HCEC 1CT (cell line): ENCODE results near the gene IER3.
"Not testable (repeated sequence)": the region's sequence is repeated elsewhere in the genome, so short reads cannot be mapped to it uniquely, and the experiment has no call there.

ENCODE experiments used
- DNase-seq: peaks from one replicate; pipeline ENCODE4 v3.0.0-alpha.2; 2017

The IER3 gene

DNA sequence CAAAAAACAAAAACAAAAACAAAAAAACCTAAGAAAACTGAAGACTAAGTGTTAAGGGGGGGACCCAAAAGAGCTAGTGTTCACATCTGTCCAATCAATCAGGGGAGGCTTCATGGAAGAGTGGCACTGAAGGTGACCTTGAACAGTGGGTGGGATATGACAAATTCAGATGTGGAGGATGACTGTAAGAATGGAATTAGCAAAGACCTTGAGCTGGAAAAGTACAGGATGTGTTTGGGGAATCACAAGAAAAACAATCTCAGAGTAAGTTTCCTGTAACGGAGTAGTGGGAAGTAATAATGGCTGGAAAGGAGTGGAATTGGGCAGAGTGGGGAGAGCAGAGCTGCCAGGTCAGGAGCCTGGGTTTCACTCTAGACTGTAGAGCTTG, 2.9 kb upstream of the IER3 start:
- no peak for DNase-seq

DNA sequence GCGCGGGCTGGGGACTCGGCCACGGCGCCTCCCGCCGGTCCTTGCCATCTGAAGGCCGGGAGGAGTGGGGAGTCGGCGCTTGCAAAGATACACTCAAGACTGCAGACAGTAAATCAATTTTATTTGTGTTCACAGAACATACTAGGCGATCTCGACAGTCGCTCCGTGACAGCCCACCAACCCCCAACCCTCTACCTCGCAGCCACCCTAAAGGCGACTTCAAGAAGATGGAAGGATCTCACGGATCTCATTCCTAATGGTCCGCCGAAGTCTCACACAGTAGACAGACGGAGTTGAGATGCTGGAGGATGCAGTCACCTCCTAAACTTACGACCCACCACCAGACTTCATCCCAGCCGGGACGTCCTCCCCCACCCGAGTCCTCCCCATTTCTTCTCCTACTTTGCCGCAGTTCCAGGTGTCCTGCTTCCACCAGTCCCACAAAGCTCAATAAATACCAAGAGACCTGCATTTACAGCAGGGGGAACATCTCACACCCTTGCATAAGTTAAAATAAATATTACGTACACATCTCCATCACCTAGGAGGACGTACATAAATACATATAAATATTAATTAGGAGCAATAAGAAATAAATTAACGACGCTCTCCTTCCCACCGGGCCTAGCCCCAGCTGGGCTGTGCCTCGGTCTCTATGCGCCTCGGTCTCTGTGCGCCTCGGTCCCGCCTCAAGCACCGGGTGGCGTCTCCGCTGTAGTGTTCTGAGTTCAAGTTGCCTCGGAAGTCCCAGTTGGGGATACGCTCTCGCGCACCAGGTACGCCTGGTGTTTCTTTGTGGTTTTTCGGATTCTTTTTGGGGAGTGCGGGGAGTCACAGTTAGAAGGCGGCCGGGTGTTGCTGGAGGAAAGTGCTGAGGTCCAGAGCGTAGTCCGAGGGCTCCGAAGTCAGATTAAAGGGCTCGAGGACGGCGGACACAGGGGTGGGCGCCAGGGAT, 971 bp downstream of the IER3 start:
- no peak for DNase-seq

- peak; percentile 96 for DNase-seq
Measured at GRCh38 chr6:30742316-30743098, 1.8 kb downstream of the IER3 start, which contains the start of gene FLOT1. FLOT1 (minus strand) TSS chr6:30742687; CDS start chr6:30742189, 498 bp downstream.

DNA sequence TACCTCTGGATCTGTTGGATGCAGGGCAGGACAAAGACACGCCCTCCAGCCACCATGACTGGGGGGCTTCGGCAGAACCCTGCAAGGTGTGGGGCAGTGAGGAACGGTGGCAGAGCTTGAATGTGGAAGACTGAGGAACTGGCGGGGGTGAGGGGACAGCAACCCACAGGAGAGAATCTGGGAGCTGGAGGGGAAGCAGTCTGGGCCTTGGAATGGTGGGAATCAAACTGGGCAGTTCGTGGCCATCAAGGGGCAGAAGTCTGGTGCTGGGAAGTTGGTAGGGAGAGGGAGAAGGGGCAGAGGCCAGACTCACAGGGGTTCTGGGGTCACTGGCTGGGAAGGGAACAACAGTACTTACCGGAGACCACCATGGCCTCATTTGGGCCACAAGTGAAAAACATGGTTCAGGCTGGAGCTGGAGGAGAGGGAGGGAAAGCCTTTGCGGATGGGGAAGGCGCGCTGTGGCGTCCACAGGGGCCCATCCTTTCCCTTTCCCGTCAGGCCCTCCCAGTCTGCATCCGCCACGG, 2.5 kb downstream of the IER3 start:
- DNase-seq = peak; percentile 41

GRCh38 chr6:30741063-30741779, 3.1 kb downstream of the IER3 start:
- DNase-seq = no peak

- no peak for DNase-seq
Measured at GRCh38 chr6:30740540-30740870, 3.8 kb downstream of the IER3 start.

GRCh38 chr6:30738532-30738931, 5.8 kb downstream of the IER3 start:
- DNase-seq = no peak

- no peak for DNase-seq
Measured at GRCh38 chr6:30735668-30736314, 8.6 kb downstream of the IER3 start.

GRCh38 chr6:30732237-30732943, 12.0 kb downstream of the IER3 start:
- no peak for DNase-seq

GRCh38 chr6:30730601-30731435, 13.5 kb downstream of the IER3 start:
- no peak for DNase-seq

- peak; percentile 78 for DNase-seq
Measured at GRCh38 chr6:30727920-30728553, 16.3 kb downstream of the IER3 start.

GRCh38 chr6:30726506-30727413, 17.6 kb downstream of the IER3 start:
- DNase-seq = peak; percentile 17

- DNase-seq = peak; percentile 72
Measured at GRCh38 chr6:30725713-30726505, 18.4 kb downstream of the IER3 start.

- DNase-seq = no peak
Measured at GRCh38 chr6:30724906-30725667, 19.3 kb downstream of the IER3 start.

DNA sequence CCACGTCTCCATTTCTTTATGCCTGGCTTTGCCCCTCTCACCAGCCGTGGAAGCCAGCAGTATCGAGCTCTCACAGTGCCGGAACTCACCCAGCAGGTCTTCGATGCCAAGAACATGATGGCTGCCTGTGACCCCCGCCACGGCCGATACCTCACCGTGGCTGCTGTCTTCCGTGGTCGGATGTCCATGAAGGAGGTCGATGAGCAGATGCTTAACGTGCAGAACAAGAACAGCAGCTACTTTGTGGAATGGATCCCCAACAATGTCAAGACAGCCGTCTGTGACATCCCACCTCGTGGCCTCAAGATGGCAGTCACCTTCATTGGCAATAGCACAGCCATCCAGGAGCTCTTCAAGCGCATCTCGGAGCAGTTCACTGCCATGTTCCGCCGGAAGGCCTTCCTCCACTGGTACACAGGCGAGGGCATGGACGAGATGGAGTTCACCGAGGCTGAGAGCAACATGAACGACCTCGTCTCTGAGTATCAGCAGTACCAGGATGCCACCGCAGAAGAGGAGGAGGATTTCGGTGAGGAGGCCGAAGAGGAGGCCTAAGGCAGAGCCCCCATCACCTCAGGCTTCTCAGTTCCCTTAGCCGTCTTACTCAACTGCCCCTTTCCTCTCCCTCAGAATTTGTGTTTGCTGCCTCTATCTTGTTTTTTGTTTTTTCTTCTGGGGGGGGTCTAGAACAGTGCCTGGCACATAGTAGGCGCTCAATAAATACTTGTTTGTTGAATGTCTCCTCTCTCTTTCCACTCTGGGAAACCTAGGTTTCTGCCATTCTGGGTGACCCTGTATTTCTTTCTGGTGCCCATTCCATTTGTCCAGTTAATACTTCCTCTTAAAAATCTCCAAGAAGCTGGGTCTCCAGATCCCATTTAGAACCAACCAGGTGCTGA, 20.3 kb downstream of the IER3 start:
- DNase-seq = not testable (repeated sequence)

GRCh38 chr6:30723159-30723842, 21.0 kb downstream of the IER3 start:
- DNase-seq = not testable (repeated sequence)
